ENCODE measurements around the gene ADAMTS6. TPM values are rescaled to one million over a fixed set of nuclear protein-coding genes. Genes with fewer than 3 reads are reported as not detected.

ADAMTS6 gene
- total RNA-seq, 2 experiments from 2014 or later: 1.1 to 1.9 TPM

DNA sequence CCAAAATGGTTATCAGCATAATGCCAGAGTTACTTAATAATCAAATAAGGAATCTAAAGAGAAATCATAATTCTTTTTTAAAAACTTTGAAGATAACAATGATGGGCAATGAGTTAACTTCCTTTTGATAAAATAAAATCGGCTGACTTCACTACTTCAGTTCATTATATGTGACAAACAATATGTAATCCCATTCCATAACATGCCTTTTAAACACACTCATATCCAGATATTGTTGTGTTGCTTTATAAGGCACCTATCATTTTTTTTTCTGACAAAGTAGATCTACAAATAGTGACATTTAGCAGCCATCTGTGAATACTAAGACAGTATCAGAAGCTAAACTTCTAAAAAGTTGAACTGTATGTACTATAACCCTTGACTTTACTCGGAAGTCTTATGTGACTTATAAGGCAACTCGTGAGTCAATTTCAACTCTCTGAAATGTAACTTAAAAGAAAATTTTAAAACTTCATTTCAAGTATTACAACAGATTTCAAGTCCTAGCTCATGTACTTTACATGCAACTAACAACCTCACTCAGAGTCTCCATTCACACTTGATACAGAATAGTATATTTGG, 7.5 kb downstream of the ADAMTS6 start:
- ATAC-seq: no peak
- Mint-ChIP-seq H3K4me3 (no peak overlapping the region), H3K9me3 (no peaks in the 10 kb centered on the region), H3K27me3 (no peaks in the 10 kb centered on the region), H3K27ac (no peak overlapping the region), H3K4me1 (ENCODE audit: low read depth) (peaks cover 3% of the 10 kb centered on the region), H3K36me3 (ENCODE audit: low read depth) (no peaks in the 10 kb centered on the region)
- DNase-seq: no peak
- POLR2A ChIA-PET: no interaction called here
- intact Hi-C loops (cut with micrococcal nuclease): no loop called here
- TF ChIP-seq, protein P1, sequence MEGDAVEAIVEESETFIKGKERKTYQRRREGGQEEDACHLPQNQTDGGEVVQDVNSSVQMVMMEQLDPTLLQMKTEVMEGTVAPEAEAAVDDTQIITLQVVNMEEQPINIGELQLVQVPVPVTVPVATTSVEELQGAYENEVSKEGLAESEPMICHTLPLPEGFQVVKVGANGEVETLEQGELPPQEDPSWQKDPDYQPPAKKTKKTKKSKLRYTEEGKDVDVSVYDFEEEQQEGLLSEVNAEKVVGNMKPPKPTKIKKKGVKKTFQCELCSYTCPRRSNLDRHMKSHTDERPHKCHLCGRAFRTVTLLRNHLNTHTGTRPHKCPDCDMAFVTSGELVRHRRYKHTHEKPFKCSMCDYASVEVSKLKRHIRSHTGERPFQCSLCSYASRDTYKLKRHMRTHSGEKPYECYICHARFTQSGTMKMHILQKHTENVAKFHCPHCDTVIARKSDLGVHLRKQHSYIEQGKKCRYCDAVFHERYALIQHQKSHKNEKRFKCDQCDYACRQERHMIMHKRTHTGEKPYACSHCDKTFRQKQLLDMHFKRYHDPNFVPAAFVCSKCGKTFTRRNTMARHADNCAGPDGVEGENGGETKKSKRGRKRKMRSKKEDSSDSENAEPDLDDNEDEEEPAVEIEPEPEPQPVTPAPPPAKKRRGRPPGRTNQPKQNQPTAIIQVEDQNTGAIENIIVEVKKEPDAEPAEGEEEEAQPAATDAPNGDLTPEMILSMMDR (IDR thresholded peaks at IDR 0.05): no peak
- CTCF ChIA-PET: interaction anchor here (1.4 kb wide), 1 partner anchor 9 kb away, joined by 8 read pairs; no protein-coding TSS in a partner anchor

GRCh38 chr5:65468633-65469032, 13.1 kb downstream of the ADAMTS6 start:
- intact Hi-C loops (cut with micrococcal nuclease): no loop called here
- Mint-ChIP-seq H3K9me3 (no peaks in the 10 kb centered on the region), H3K27ac (no peak overlapping the region), H3K36me3 (ENCODE audit: low read depth) (no peaks in the 10 kb centered on the region), H3K4me1 (ENCODE audit: low read depth) (peaks cover 3% of the 10 kb centered on the region), H3K4me3 (no peak overlapping the region), H3K27me3 (no peaks in the 10 kb centered on the region)
- DNase-seq (no peak), ATAC-seq (no peak)
- TF ChIP-seq, protein P1 (IDR thresholded peaks at IDR 0.05): no peak
- ChIA-PET CTCF (no interaction called here), POLR2A (no interaction called here)

DNA sequence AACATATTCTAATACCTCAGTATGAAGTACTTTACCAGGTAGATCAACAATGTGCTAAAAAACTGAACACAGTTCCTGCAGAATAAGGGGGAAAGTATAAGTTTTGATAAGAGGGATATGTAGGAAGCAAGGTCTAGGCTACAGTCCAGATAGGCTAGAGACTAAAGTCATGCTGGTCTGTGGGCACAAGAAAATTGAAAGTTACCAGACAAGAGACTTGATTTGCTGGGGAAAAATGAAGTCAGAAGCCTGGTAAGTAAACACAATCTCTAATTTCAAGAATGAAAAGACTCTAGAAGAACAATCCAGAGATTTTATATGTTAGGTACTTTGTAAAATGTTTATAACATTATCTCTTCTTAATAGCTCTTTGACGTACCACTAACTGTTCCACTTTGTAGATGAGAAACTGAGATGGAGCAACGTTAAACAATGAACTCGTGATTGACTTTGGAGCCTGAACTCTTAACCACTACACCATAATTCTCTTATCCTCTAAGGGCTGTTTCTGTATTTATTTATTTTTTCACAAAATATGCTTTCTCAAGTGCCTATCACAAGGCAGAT, 19.5 kb downstream of the ADAMTS6 start:
- Mint-ChIP-seq H3K27ac (no peak overlapping the region), H3K4me1 (ENCODE audit: low read depth) (no peaks in the 10 kb centered on the region), H3K9me3 (no peaks in the 10 kb centered on the region), H3K36me3 (ENCODE audit: low read depth) (no peaks in the 10 kb centered on the region), H3K4me3 (no peak overlapping the region), H3K27me3 (no peaks in the 10 kb centered on the region)
- no peak for ATAC-seq
- DNase-seq: no peak
- ChIA-PET POLR2A (no interaction called here), CTCF (no interaction called here)
- intact Hi-C loops (cut with micrococcal nuclease): no loop called here
- TF ChIP-seq, protein P1 (IDR thresholded peaks at IDR 0.05): no peak

- Mint-ChIP-seq H3K27ac (no peak overlapping the region), H3K27me3 (no peaks in the 10 kb centered on the region), H3K9me3 (no peaks in the 10 kb centered on the region), H3K4me1 (ENCODE audit: low read depth) (no peaks in the 10 kb centered on the region), H3K36me3 (ENCODE audit: low read depth) (no peaks in the 10 kb centered on the region), H3K4me3 (no peak overlapping the region)
- ATAC-seq (no peak), DNase-seq (no peak)
- ChIA-PET POLR2A (no interaction called here), CTCF (no interaction called here)
- intact Hi-C loops (cut with micrococcal nuclease): no loop called here
- TF ChIP-seq, protein P1 (IDR thresholded peaks at IDR 0.05): no peak
Observed at GRCh38 chr5:65461490-65461889, 20.2 kb downstream of the ADAMTS6 start.

DNA sequence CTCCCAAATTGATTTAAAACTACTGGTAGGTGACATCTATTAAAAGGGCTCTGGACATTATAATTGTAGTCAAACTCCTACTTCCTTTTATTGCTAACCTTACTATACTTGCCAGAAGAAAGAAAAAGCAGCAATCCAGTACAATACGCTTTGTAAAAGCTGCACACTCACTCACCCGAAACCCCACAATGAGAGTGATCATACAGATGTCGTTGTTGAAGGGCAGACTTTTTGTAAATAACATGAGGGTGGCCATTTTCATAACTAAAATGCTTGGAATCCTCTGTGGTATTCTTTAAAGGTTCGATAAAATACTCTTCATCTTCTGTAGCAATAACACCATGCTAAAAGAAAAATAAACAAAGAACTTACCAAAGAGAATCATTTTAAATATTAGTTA, 21.7 kb downstream of the ADAMTS6 start:
- H3K36me3 Mint-ChIP-seq (ENCODE audit: low read depth): no peaks in the 10 kb centered on the region
- no peaks in the 10 kb centered on the region for H3K4me1 Mint-ChIP-seq (ENCODE audit: low read depth)
- intact Hi-C loops (cut with micrococcal nuclease): no loop called here
- ChIA-PET CTCF (no interaction called here), POLR2A (no interaction called here)
- ATAC-seq: no peak
- H3K27me3 Mint-ChIP-seq: no peaks in the 10 kb centered on the region
- TF ChIP-seq, protein P1 (IDR thresholded peaks at IDR 0.05): no peak
- no peaks in the 10 kb centered on the region for H3K9me3 Mint-ChIP-seq
- no peak overlapping the region for H3K27ac Mint-ChIP-seq
- no peak overlapping the region for H3K4me3 Mint-ChIP-seq
- DNase-seq: no peak
